ENCODE data around the gene HOXB6.

The HOXB6 gene

DNA sequence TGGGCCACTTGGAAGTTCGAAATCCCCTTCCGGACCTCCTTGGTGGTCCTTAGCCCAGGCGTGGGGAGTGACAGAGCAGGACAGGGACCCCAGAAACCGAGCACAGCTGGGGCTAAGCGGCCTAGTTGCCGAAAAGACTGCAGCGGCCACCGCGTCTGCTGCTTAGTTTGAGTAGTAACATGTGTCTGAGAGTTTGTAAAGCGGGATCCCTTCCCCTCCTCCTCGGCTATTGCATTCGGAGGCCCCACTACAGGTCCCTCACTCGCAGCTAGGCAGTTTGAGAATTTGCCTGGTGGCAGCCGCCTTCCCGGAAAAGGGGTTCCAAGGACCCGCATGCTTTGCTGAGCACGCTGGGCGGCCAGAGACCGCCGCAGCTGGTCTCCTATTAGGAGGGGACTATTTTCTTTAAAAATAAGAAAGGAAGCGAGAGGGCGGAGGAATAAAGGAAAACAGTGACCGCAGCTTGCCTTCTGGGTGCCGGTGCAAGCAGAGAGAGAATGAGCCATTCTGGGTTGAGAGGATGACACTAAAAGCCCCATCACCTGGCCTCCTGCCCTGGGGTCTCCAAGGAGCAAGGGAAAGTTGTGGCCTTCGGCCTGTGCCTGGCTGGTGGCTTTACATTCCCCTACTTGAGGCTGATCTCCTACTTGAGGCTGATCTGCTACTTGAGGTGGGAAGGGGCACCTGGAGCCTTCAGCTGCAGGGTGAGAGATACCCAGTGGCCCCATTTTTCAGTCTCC is 10.1 kb downstream of the HOXB6 start:
- no peak for DNase-seq (ENCODE audit: low read depth in 2 of 2)

DNA sequence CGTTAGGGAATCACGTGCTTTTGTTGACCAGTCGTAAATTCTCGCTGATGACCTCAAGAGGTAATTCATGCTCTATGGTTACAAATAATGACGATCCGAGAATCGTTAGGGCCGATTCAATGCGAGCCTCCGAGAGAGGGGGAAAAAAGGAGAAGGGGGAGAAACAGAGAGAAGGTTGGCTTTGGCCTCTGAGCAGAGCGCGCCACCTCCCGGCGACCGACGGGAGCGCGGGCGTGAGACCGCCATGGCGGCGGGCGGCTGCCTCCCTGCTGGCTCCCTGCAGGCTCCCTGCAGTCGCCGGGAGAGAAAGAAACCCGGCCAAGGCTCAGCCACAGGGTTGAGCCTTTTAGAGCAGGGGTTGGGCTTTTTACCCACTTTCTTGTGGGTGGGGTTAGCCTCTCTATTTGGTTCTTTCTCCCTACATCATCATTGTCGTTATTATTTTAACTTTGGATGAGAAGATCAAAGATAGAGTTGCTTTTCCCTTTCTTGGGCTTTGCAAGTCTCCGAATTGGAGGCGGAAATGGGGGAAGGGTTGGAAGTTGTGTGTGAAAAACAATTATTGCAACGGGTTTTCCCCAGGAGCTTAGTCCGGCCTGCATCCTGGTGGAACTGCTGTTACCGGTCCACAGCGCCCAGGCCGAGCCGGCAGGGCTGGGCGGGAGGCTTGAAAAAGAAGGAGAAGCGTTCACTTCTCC is 10.8 kb downstream of the HOXB6 start:
- peak; percentile 58 to 63 for DNase-seq (ENCODE audit: low read depth in 2 of 2)

DNA sequence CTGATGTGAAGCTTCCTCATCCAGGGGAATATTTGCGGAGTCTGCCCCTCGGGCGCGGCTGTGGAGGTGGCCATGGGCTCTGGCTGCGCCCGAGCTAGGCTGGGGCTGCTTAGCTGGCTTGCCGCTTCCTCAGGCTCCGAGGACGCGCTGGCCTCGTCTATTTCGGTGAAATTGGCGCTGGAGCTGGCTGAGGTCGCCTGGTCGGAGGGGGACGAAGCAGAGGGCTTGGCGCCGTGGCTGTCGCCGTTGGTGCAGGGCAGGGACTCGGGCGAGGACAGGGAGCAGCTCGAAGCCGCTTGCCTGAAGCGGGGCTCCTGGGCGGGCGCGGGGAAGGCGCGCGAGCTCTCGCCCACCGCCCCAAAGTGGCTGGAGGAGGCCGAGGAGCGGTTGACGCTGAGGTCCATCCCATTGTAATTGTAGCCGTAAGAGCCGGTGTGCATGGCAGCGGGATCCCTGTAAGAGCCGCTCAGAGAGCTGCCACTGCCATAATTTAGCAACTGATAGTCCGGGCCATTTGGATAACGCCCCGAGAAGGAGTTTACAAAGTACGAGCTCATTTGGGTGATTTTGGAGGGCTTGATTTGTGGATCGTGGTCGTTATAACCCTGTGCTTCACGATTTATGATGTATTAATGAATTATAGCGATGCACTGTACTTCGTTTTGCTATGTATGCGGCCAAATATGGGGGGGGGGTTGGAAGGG is 11.5 kb downstream of the HOXB6 start, which contains the start of gene HOXB5:
Gene HOXB5, minus strand, starts transcription at position 654 of the 704 bp plus-strand sequence. Its CDS starts 97 bp downstream, at position 557.
- no peak for DNase-seq (ENCODE audit: low read depth in 2 of 2)

GRCh38 chr17:48592577-48592976 is 12.2 kb downstream of the HOXB6 start:
- no peak for DNase-seq (ENCODE audit: low read depth in 2 of 2)

DNA sequence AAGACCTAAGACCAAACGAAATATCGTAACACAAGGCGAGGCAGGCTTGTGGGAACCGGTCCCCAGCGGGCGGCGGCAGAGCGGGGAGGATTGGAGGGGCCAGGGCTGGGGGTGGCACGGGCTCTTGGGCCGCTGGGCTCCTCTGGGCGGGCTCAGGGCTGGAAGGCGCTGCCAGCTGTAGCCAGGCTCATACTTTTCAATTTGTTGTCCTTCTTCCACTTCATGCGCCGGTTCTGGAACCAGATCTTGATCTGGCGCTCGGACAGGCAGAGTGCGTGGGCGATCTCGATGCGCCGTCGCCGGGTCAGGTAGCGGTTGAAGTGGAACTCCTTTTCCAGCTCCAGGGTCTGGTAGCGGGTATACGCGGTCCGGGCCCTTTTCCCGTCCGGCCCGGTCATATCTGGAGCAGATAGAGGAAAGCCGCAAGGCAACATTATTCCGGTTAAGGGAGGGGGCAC is 12.7 kb downstream of the HOXB6 start:
- no peak for DNase-seq (ENCODE audit: low read depth in 2 of 2)

DNA sequence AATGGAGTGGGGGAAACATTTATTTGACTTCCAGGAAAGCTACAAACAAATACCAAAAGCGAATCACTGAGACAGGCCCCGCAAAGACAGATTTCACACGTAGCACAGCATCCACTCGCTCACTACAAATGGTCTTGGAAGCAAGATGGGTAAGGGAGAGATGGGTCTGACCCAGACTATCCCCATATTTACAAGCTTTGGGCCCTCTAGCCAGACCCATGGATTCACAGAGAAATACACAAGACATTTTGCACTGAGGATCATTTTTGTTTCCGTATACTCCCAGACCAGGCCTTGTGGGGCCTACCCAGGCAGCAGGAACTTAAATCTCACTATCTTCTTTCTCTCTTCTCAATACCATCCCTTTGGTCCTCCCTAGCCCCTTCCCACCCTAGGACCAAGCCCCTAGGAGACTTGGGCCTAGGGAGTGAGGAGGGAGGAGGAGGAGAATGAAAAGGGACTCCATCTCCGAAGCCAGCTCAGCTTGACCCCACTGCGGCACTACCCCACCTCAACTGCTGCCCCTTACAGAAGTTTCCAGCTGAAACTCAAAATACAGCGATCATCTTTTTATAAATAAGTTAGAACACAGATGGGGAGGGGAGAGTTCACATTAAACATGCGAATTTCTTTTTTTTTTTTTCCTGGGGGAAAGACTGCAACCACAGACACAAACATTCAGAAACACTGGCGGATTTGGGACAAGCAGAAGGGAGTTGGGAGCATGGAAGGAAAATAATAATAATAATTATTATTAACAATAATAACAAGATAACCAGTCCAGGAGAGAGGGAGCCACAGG is 13.3 kb downstream of the HOXB6 start:
- no peak for DNase-seq (ENCODE audit: low read depth in 2 of 2)

GRCh38 chr17:48590607-48591161 is 14.1 kb downstream of the HOXB6 start:
- no peak for DNase-seq (ENCODE audit: low read depth in 2 of 2)

DNA sequence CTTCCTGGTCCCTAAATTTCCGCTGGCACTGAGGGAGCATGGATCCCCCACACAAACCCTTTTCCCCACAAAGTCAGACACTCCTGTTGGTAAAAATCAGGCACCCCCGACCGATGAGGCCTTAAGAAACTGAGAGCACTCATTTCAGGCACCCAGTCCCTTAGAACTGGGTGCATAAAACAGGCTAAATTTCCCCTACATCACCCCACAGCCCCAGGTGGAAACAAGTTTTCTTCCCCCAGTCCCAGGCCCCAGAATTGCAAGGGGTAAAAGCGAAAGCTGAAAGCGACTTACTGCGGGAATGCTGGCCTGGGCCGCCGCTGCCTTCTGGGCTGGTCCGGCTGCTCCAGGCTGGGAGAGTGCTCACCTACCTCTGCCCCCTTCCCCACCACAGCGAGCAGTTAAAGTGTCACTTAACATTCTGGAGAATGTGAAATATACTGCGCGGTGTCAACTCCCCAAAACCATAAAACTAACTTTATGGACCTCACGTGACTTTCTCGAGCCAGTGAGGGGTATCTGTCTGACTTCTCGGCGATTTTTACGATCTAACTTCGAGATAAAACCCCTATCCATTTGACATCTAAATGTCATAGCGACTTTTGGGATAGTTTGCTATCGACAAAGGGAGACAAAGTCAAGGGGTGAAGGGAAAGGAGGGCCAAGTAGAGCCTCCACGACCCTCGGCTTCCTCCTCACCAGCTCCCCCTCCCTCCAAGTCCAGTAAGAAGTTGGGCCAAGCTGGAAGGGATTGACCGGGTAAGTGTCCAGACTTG is 14.8 kb downstream of the HOXB6 start, which contains the start of gene HOXB3:
Gene HOXB3, minus strand, starts transcription at position 411 of the 776 bp plus-strand sequence. CDS start 37,767 bp downstream, outside the sequence.
- no peak for DNase-seq (ENCODE audit: low read depth in 2 of 2)

DNA sequence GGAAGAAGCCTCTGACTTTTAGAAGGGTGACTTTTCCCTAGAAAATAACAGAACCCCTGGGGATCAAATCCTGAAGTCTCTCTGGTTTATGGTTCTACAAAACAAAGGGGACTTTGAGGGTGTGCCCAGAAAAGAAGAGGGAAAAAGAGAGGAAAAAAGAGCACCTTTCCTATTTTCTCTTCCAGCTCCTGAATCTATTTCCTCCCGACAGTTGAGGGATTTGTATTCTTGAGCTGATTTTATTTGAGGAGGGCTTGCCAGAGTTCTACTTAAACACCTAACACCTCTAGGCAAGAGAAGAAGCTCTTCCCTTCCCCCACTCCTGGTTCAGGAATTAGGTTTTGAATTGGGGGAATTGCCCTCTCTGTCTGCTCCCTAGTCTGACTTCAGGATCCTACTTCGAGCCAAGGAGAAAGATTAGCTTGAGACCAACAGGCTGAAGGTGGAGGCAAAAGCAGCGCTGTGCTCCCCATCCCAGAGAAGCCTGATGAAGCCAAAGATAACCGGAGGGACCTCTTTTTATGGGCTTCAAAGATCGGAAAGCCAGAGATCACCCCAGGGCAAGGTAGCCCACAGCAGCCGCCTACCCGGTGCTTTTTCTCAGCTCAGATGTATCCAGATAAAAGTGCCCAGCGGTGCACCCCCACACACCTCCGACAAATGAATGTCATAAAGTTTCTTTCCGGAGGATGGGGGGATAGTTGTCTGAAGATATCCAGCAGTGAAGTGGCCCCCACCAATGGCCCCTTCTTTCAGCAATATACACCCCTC is 15.5 kb downstream of the HOXB6 start:
- no peak for DNase-seq (ENCODE audit: low read depth in 2 of 2)

- no peak for DNase-seq (ENCODE audit: low read depth in 2 of 2)
Measured at GRCh38 chr17:48588528-48588927, 16.3 kb downstream of the HOXB6 start.

DNA sequence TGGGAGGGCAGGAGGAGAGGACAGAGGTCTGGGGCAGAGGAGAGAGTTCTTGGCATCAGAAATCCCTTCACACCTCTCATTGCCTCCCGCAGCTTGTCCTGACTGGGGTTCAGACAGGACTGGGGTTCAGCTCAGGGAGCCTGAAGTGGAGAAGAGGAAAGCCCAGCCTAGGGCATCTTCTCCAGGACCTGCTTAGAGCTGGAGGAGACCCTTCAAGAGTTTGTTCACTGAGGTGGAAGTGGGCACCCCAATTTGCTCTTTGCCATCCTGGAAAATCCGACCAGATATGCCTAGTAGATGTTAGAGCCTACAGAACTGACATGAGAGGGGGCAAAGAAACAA is 16.7 kb downstream of the HOXB6 start:
- DNase-seq (ENCODE audit: low read depth in 2 of 2): no peak

GRCh38 chr17:48587276-48588073 is 17.3 kb downstream of the HOXB6 start:
- no peak for DNase-seq (ENCODE audit: low read depth in 2 of 2)

- no peak for DNase-seq (ENCODE audit: low read depth in 2 of 2)
Measured at GRCh38 chr17:48586355-48587258, 18.2 kb downstream of the HOXB6 start.

- no peak for DNase-seq (ENCODE audit: low read depth in 2 of 2)
Measured at GRCh38 chr17:48584223-48584741, 20.5 kb downstream of the HOXB6 start.

DNA sequence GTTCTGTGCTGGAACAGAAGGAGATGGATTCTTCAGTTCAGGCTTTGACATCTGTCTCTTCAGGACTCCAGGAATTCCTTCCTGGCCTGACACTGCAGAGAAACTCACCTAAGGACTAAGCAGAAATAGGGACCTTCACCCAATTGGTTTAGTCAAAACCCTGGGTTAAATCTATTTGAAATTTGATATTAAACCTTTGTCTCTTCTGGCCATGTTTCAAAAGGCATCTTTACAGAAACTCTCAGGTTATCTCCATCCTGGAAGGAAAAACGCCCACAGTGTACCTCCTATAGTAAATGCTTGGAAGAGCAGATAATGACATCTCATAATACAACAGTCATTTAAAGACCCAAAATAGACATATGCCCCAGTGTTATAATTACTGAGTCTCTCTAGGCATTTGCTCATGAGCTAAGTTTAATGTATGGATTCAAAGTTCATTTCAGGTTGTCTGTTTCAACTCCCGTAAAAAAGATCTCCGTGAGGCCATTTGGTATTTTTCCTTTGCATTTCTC is 21.0 kb downstream of the HOXB6 start:
- DNase-seq (ENCODE audit: low read depth in 2 of 2): no peak

DNA sequence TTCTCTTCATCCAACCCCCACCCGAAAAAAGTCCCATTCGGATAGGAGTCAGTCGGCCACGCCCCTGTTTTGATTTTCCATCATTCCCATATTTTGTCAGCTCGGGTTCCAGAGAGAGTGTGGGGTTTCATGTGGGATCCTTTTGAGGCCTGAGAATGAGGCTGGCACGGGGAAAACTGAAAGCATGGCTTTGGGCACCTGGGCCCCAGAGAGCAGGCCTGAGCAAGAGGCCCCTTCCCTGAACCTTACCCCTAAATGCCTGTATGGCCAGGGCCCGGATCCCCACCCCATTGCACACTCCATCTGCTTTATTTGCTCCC is 22.1 kb downstream of the HOXB6 start:
- DNase-seq (ENCODE audit: low read depth in 2 of 2): no peak

GRCh38 chr17:48579760-48580554 is 24.8 kb downstream of the HOXB6 start:
- no peak for DNase-seq (ENCODE audit: low read depth in 2 of 2)

Data from stimulated activated CD8-positive, alpha-beta memory T cell treated with anti-CD3 and anti-CD28 coated beads, Interleukin-7, amount 100 ng/mL, for 1 hour (primary cell).